ENCODE data around the gene RPL31. TPM values are rescaled to one million over a fixed set of nuclear protein-coding genes. Genes with fewer than 3 reads are reported as not detected.

The RPL31 gene
- total RNA-seq, 1 donor from 2014 or later = 1,420 TPM

DNA sequence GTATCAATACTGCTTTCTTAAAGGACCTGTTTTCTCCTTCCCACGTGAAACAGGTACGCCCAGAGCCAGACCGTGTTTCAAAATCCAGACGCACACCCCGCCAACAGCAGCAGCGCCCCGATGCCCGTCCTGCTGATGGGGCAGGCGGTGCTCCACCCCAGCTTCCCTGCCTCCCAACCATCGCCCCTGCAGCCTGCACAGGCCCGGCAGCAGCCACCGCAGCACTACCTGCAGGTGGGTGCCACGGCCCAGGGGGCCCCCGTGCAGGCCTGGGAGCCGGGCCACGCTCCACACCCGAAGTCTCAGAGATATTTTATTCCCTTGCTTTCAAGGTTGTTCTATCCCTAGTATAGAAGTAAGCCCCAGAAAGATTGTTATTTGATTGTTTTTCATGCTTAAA is 8.8 kb upstream of the RPL31 start:
- no peak for DNase-seq (ENCODE audit: low spot score)

- no peak for DNase-seq (ENCODE audit: low spot score)
Measured at GRCh38 chr2:100995309-100996075, 6.6 kb upstream of the RPL31 start.

DNA sequence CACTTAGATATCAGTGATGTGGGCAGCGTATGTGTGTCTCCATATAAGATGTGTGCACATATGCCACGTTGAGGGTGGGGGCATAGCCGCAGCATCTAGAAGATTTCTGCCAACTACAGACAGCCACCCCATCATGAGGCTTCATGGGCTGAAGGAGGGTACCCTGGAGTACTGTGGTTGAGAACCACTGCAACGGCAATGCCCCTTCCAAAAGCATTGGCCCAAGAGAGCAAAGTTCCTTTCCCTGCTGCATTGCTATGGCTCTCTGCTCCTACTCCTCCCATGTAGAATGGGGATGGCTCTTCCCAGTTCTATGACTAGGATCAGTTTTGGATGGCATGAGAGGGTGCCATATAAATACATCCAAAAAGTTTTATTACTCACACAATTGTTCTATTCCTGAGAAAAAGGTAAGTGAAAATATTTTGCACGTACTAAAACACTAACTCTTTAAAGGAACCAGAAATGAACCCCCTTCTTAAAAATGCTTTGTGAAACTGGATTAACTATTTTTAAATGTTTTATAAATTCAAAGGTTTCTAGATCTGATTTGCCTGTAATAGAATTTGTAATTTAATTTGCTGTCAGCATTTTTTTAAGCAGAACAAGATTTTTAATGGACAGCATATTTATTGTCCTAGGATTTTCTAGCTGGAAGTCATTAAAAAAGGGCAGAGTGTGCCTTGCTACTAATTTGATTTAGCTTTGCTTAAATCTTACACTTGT is 4.4 kb upstream of the RPL31 start:
- no peak for DNase-seq (ENCODE audit: low spot score)

GRCh38 chr2:100998235-100998573 is 3.9 kb upstream of the RPL31 start:
- DNase-seq (ENCODE audit: low spot score) = no peak

DNA sequence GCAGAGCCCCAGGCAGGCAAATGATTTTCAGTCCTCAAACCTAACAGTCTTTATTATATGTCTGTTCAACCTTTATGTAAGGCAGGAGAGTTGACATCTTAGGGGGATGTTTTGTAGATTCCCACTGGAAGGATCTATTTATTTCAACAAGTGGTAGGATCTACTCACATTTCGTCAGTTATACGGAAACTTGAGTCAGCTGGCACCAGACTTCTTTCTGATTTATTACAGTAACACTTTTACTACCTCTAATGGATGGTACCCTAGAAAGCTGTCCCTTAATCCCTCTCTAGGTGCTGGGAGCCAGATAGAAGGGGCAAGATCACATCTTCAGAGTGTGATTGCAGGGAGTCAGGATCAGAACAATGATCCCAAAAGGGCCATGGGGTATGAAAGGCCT is 2.1 kb upstream of the RPL31 start:
- DNase-seq (ENCODE audit: low spot score) = no peak

DNA sequence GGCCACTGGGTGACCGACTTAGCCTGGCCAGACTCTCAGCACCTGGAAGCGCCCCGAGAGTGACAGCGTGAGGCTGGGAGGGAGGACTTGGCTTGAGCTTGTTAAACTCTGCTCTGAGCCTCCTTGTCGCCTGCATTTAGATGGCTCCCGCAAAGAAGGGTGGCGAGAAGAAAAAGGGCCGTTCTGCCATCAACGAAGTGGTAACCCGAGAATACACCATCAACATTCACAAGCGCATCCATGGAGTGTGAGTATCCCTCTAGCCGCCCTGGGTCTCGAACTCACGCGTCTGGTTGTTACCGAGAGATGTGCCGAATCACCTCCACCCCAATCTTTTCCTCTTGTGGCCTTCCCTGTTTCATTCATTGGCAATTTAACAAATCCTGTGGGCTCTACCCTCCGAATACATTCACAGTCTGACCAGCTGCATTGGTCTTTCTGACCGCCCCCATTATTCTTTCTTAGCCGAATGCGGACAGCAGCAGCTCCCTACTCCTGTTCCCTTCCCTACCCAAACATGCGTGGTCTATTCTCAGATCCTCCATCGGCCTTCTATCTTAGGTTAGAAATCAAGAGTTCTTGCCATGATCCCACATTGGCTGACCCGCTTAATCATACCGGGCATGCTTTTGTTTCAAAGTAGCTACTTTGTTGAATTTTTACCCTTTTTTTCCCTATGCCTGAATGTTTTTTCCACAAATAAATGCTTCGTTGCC is 631 bp downstream of the RPL31 start:
- DNase-seq (ENCODE audit: low spot score) = no peak

DNA sequence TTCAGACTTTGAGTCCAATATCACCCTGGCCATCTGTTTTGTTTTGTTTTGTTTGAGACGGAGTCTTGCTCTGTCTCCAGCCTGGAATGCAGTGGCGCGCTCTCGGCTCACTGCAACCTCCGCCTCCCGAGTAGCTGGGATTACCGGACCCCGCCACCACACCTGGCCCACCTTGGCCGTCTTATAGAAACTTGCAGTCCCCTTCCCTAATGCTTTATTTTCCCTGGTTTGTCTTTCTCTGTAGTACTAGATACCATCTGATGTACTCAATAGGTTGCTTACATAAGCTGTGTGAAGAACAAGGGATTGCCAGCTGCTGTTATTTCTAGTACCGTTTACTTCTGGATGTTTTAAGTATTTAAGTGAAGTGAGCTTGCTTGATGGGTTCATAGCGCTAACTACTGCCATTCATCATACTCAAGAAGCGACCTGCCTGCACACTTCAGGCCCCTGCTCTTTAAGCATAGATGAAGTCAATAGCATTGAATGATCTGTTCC is 1.2 kb downstream of the RPL31 start:
- no peak for DNase-seq (ENCODE audit: low spot score)

DNA sequence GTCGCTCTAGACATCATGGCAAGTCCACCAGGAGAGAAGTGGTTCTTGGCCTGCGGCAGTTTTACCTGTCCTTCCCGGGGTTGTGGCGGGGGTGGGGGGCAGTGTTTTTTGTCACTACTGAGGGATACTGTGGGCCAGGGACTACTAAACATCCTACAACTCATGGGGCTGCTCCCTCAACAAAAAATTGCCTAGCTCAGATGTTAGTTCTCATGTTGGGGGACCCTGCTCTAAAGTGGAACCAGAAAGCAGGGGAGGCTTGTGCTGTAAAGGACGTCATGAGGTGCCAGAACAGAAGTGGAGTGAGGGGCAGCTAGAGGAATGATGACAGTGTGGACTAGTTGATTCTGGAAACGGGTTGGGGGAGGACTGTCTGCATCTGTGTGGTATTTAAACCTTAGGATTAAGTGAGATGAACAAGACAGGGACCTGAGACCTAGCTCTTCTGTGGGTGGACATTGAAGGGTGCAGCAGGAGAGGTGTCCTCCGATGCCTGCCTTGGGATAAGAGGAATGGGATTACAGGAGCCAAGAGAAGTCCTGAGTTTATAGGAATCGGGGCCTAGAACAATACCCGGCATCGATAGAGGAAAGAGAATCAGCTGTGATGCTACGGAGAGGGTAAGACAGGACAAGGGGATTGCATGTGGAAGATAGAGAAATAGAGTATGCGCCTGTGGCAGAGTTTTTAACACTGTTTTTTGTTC is 2.7 kb downstream of the RPL31 start:
- no peak for DNase-seq (ENCODE audit: low spot score)

GRCh38 chr2:101006065-101006715 is 4.1 kb downstream of the RPL31 start:
- DNase-seq (ENCODE audit: low spot score) = no peak

DNA sequence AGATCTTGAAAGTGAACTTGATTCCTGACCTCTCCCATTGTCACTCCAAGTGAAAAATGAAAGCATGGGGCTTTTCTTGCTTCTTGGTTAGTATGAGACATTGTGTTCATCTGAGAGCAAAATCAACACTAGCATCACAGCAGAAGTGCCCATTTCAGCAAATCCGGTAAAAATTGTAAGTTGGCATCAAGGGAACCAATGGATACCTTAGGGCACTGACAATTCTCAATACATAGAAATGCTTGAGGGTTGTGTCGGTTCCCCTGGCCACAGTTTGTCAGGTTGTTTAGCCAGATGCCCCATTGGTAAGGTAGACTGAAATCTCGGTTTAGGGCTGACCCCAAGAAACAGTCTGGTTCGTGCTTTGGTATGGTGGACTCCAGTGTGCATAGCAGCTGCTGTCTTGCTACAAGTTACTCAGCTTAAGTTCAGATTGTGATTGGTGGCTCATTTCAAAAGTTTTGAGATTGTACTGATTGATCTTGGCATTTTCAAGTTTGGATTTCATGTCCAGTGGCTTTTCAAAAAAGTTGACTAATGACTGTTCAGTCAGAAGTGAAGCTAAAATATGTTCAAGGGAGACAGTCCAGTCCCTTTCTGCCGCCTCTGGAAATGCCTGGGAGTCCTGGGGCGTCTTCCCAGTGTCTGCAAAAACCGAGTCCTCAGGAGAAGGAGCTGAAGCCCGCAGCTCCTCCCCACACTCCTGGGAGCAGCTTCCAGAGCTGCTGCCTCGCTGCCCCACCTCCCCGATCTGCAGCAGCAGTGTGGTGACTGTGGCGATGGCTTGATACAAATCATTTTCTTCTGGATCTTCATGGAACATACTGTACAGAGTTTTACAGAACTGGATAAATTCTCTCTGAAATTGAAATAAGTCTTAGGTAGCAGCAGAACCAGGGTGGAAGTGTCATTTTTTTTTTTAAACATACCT is 5.6 kb downstream of the RPL31 start:
- no peak for DNase-seq (ENCODE audit: low spot score)

- no peak for DNase-seq (ENCODE audit: low spot score)
Measured at GRCh38 chr2:101011152-101011551, 9.1 kb downstream of the RPL31 start.

DNA sequence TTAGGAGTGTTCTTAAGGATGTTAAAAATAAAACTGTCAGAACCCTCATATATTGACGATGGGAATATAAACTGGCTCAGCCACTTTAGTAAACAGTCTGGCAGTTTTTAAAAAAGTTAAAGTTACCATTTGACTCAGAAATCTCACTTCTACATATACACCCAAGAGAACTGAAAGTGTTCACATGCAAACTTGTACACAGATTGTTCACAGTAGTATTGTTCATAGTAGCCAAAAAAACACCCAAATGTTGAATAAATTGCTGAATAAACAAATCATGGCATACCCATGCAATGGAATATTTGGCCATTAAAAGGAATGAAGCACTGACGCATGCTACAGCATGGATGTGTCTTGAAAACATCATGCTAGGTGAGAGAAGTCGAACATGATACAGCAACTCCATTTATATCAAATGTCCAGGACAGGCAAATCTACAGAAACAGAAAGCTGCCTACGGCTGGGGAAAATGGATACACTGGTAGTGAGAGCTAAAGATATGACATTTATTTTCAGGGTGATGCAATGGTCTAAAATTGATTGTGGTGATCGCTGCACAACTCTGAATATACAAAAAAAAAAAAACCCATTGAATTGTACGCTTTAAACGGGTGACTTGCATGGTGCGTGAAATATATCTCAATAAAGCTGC is 10.1 kb downstream of the RPL31 start:
- no peak for DNase-seq (ENCODE audit: low spot score)

DNA sequence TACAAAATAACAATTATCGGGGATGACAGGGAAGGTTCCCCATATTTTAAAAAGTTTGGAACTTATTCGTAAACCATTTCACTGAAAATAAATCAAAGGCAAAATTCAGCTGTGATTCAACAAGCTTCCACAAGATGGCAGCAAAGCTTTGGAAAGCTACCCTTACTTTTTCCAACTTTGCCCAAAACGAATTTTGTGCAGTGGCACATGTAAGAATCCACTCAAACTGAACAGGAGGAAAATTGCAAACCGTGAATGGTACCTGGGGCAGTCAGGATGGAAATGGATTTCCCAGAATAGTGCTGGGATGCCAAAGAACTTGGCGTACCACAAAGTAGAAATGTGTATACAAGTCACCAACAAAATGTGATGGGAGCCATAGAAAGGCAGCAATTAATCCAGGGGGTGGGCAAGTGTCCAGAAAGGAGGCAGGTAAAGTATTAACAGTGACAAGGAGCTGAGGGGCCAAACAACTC is 10.7 kb downstream of the RPL31 start:
- peak; percentile 52 for DNase-seq (ENCODE audit: low spot score)

DNA sequence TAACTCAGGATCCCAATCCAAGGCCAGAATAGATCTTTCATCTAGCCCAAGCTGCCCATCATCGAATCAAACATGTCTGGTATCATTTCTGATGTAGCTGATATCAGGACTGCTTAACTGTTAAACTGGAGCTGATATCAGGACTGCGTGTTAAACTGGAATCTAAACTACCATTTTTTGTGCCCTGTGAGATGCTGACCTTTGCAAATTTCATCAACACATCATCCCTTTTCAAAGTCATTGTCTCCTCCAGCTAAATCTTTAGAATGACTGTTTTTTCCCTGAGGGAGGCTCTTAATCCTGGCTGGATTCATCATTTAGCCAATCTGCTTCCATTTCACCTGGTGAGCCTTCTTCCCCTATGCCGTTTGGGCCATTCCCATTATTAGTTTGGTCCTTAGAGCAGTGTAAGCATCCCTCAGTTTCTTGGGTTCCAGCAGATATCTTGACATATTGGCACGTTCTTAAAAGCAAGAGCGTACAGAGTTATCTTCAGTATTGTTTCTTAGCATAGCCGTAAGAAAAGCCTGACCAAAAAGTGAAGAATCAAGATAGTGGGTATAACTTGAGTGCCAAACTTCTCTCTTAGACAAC is 12.3 kb downstream of the RPL31 start:
- DNase-seq (ENCODE audit: low spot score) = no peak

DNA sequence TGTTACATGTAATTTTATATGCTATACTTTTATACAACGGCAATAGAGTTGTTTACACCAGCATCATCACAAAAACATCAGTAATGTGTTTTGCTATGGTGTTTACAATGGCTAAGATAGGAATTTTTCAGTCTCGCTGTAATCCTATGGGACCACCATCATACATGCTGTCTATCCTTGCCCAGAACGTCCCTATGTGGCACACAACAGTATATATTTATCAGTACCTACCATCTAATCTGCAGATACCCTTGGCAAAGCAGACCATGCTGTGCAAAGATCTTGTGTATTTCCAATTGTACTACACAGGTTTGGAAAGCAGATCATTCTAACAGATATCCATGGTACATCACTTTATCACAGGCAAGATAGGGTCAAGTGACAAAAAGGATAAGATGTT is 15.3 kb downstream of the RPL31 start:
- no peak for DNase-seq (ENCODE audit: low spot score)

GRCh38 chr2:101018934-101019333 is 16.8 kb downstream of the RPL31 start:
- no peak for DNase-seq (ENCODE audit: low spot score)

DNA sequence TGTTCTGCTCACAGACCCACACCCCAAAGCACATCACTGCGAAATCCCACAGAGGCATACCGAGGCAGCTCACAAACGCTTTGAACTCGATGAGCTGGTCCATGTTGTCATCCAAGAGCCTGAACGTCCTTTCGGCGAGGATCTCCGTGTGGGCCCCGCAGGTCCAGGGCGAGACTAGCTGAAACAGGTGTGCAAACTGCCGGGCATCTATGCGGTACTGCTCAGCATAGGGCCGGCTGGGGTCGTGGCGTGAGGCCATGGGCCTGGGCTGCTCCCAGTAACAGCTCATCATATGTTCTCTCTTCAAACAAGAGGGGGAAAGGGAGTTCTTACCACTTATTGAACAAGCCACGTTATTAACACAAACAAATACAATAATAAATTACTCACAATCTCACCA is 20.1 kb downstream of the RPL31 start:
- DNase-seq (ENCODE audit: low spot score) = no peak

- no peak for DNase-seq (ENCODE audit: low spot score)
Measured at GRCh38 chr2:101023327-101024107, 21.4 kb downstream of the RPL31 start.

All from umbilical cord (tissue), 2 donors.